Panc1 (cell line): ENCODE measurements around the gene MLN. TPM values are rescaled to one million over a fixed set of nuclear protein-coding genes. Genes with fewer than 3 reads are reported as not detected.

ENCODE experiments used
- ATAC-seq: fragments of 200-7000 bp; cut with Tn5 transposase; 2 replicates; pipeline ENCODE4 v1.9.1; 2020; ENCODE audit warnings: mild to moderate bottlenecking, moderate library complexity
- BruUV-seq: library from RNA; stranded (reverse); fragments of 400-500 nt; replicated peaks from 2 replicates; lab custom pipeline; 2021; lab: Mats Ljungman, UMichigan
- CTCF ChIA-PET: fragments of 300-600 bp; sonication (Branson Sonifier 250); formaldehyde crosslinking; loops from one replicate; lab custom pipeline; 2022; ENCODE audit warnings: antibody characterized with exemption; lab: Charles Lee
- POLR2A ChIA-PET: fragments of 300-600 bp; sonication (Branson Sonifier 250); formaldehyde crosslinking; loops from one replicate; lab custom pipeline; 2022; ENCODE audit warnings: antibody characterized with exemption; lab: Charles Lee
- DNase-seq: peaks from one replicate; pipeline ENCODE4 v3.0.0-alpha.2; 2010; ENCODE audit warnings: low read depth, low spot score
- H3K27ac ChIP-seq: 2 replicates; pipeline ENCODE4 v1.5.1; 2011; ENCODE audit warnings: mild to moderate bottlenecking, low read length, inconsistent platforms
- H3K27me3 ChIP-seq: fragments of 200-500 bp; sonication (Bioruptor generic); 2 replicates; pipeline ENCODE4 v1.6.0; 2014; ENCODE audit warnings: low read length, inconsistent platforms; ENCODE audit not compliant: control insufficient read depth, insufficient read depth
- H3K36me3 ChIP-seq: fragments of 200-500 bp; sonication (Bioruptor generic); 2 replicates; pipeline ENCODE4 v1.5.1; 2014; ENCODE audit warnings: inconsistent platforms, mild to moderate bottlenecking, low read length, moderate library complexity; ENCODE audit not compliant: control insufficient read depth, insufficient read depth
- H3K4me1 ChIP-seq: 2 replicates; pipeline ENCODE4 v1.5.1; 2011; ENCODE audit warnings: inconsistent platforms, mild to moderate bottlenecking, low read length, moderate library complexity; ENCODE audit not compliant: control insufficient read depth, insufficient read depth
- H3K4me3 ChIP-seq, 2 experiments: 2 replicates each; pipeline ENCODE4 v1.5.1; 2011 to 2012; ENCODE audit warnings: low read depth in 2 of 2, low read length in 2 of 2, mild to moderate bottlenecking in 2 of 2, inconsistent platforms in 1 of 2, moderate library complexity in 1 of 2
- H3K9me3 ChIP-seq: fragments of 200-500 bp; sonication (Bioruptor generic); 2 replicates; pipeline ENCODE4 v1.5.1; 2014; ENCODE audit warnings: low read depth, mild to moderate bottlenecking, inconsistent platforms, low read length, moderate library complexity; ENCODE audit not compliant: control insufficient read depth, insufficient read depth
- CTCF ChIP-seq: fragments of 450-650 bp; IDR thresholded peaks from 2 replicates; pipeline ENCODE4 v1.5.1; 2017; ENCODE audit warnings: mild to moderate bottlenecking
- POLR2AphosphoS5 ChIP-seq: IDR thresholded peaks from 2 replicates; pipeline ENCODE4 v1.6.1; 2012; ENCODE audit warnings: mild to moderate bottlenecking, low read depth, low read length, moderate library complexity
- REST ChIP-seq, 2 experiments: IDR thresholded peaks; 2 replicates each; pipeline ENCODE4 v1.6.1; 2011 to 2012; ENCODE audit warnings: low read depth in 2 of 2, control low read depth in 1 of 2, low read length in 1 of 2, mild to moderate bottlenecking in 1 of 2, moderate library complexity in 1 of 2; ENCODE audit not compliant: insufficient read depth in 1 of 2
- SIN3A ChIP-seq: IDR thresholded peaks from 2 replicates; pipeline ENCODE4 v1.6.1; 2012; ENCODE audit warnings: low read depth, mild to moderate bottlenecking, low read length, moderate library complexity, borderline replicate concordance; ENCODE audit not compliant: insufficient read depth
- TCF7L2 ChIP-seq: IDR thresholded peaks from 2 replicates; pipeline ENCODE4 v1.6.1; 2011; ENCODE audit warnings: mild to moderate bottlenecking, low read depth, low read length, inconsistent platforms
- in situ Hi-C: cut with HindIII; loops from 2 replicates; pipeline ENCODE4 v1.10.0; 2016; ENCODE audit warnings: low sequenced_read_pairs, low pct_unique_long_range_greater_than_20kb
- intact Hi-C: fragments of 100-400 bp; cut with micrococcal nuclease; formaldehyde crosslinking; loops from one replicate; pipeline ENCODE4 v1.10.0; 2022; ENCODE audit not compliant: unreplicated experiment
- total RNA-seq: library from RNA; stranded (reverse); gene quantifications from one replicate; pipeline ENCODE4 v1.2.1, GENCODE V29; 2021; ENCODE audit not compliant: unreplicated experiment

The MLN gene
- total RNA-seq, 1 experiment from 2014 or later = not detected

GRCh38 chr6:33781131-33781975 is 22.4 kb downstream of the MLN start:
- Histone ChIP-seq H3K9me3 (no peaks in the 10 kb centered on the region), H3K27me3 (no peaks in the 10 kb centered on the region), H3K4me1 (peaks cover 60% of the 10 kb centered on the region), H3K4me3 (no peak overlapping the region; a peak in 1 of 4 replicates), H3K36me3 (peaks cover 40% of the 10 kb centered on the region), H3K27ac (peak overlapping the region; percentile 77)
- TF ChIP-seq POLR2AphosphoS5 = peak; percentile 87
- peak; percentile 53; the same call in 1 of the 2 replicates for TF ChIP-seq SIN3A
- peak; percentile 92 for TF ChIP-seq TCF7L2
- no peak for TF ChIP-seq CTCF
- TF ChIP-seq REST (IDR thresholded peaks at IDR 0.05; ENCODE audit: insufficient read depth in 1 of 2, low read depth in 2 of 2, low read length in 1 of 2) = no peak
- intact Hi-C loops = no loop called here
- DNase-seq (peak; percentile 33), ATAC-seq (peak; percentile 95)
- ChIA-PET POLR2A (interaction anchor here (0.6 kb wide), 1 partner anchor 39 kb away, joined by 4 read pairs; no protein-coding TSS in a partner anchor), CTCF (interaction anchor here (0.6 kb wide), 1 partner anchor 244 kb away, joined by 3 read pairs; no protein-coding TSS in a partner anchor)
- in situ Hi-C loops = no loop called here
- no TSS peak for BruUV-seq

GRCh38 chr6:33779895-33780294 is 23.9 kb downstream of the MLN start:
- ATAC-seq = no peak
- CTCF ChIA-PET = interaction anchor here (1.7 kb wide), 1 partner anchor 59 kb away, joined by 5 read pairs; no protein-coding TSS in a partner anchor
- Histone ChIP-seq H3K4me1 (peaks cover 45% of the 10 kb centered on the region), H3K9me3 (no peaks in the 10 kb centered on the region), H3K36me3 (peaks cover 34% of the 10 kb centered on the region), H3K27me3 (no peaks in the 10 kb centered on the region), H3K27ac (peak overlapping the region; percentile 77; the same call in 1 of the 2 replicates), H3K4me3 (no peak overlapping the region)
- no peak for TF ChIP-seq TCF7L2
- TF ChIP-seq REST (IDR thresholded peaks at IDR 0.05; ENCODE audit: insufficient read depth in 1 of 2, low read depth in 2 of 2, low read length in 1 of 2) = no peak
- no peak for TF ChIP-seq CTCF
- TF ChIP-seq SIN3A = no peak
- TF ChIP-seq POLR2AphosphoS5 = no peak
- in situ Hi-C loops (no loop called here), intact Hi-C loops (no loop called here)
- POLR2A ChIA-PET = interaction anchor here (0.6 kb wide), 1 partner anchor 128 kb away, joined by 4 read pairs; no protein-coding TSS in a partner anchor
- no peak for DNase-seq
- no TSS peak for BruUV-seq
